HL-60/S4 treated with phorbol 12-myristate 13-acetate at 8.2 ng/mL for 4 days and 3 days (cell line): ENCODE measurements around the gene LDAH.

ENCODE experiments used
- in situ Hi-C: fragments of 300-500 bp; cut with MboI; formaldehyde crosslinking; loops from 2 replicates; pipeline ENCODE4 v1.15.0; 2022; ENCODE audit warnings: low sequenced_read_pairs

Gene LDAH

GRCh38 chr2:20657522-20658235 is 165.2 kb downstream of the LDAH start:
- in situ Hi-C loops = no loop called here

GRCh38 chr2:20656561-20656960 is 166.3 kb downstream of the LDAH start:
- in situ Hi-C loops = no loop called here

DNA sequence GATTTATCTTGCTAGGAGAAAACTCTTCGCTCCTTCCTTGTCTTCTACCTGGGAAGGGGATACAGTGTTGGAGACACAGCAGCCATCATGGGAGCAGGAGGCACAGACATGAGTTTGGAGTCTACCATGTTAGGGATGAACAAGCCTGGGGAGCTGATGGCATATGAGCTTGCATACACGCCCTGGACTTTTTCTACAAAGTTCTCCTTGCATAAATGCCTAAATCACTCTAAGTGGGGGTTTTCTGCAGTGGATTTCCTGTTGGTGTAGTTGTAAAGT is 168.4 kb downstream of the LDAH start:
- in situ Hi-C loops = no loop called here

DNA sequence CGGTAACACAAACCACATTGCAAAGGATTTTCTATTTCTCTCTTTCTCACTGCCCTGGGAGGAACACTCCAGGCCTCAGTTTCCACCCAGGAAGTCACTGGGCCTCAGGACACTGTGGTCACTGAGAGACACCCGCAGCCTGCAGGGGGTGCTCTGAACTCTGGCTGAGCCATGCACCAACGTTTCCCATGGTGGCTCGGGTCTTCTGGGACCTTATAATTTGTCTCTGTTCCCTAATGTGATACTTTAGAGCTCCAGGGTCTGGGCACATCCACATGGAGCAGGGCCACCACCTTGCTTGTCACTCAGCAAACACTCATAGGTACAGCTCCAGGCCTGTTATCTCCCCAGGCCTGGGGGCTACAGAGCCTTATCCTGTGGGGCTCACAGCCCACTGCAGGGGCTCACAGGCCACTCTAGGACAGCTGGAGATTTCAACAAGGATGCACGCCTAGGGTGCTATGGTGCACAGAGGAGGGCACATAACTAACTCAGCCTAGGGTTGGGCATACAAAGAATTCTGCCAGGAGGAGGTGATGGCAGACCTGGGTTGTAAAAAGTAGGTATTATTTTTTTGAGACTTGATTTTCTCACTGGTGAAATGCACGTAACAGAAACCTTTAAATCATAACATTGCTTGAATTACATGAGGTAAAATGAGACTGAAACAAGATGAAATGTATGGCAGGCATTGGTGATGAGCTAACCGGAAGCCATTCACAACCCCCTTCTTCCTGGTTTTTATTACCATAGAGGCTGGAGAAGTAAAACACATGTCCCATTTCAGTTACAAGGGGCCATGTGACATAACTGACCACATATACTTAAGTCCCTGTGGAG is 169.0 kb downstream of the LDAH start:
- in situ Hi-C loops = no loop called here

DNA sequence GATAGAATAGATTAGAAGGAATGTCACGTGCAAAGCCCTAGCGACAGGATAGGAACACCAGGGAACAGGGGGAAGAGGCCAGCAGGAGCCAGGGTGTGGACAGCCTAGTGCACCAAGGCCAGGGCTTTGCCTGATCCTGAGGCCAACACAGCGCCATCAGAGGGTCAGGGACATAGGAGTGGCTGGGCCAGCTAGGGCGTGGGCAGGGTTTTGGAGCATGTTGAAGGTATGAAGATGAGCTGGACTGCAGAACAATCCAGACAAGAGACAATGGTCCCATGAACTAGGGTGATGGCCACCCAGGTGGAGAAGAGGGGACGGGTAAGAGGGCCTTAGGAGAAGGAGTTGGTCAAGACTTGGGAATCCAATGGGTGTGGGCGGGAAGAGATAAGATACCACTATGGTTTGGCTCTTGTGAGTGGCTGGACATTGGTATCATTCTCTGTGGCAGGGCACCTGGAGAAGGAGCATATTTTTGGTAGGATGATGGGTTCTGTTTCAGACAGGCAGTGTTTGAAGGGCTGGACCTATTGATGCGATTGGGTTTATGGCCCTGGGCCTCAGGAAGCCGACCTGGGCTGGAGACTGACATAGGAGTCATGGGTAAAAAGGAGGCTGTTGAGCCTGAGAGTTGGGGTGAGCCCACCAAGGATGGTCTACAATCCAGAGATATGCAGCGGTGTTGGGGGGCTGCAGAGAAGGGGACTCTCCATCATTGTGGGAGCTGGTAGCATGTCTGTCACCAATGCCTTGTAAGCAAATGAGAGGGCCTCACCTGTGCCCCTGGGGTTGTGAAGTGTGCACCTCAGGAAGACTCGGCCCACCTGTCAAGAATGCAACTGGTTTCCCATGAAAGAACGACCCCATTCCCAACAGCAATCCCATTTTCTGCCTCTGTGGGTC is 170.0 kb downstream of the LDAH start:
- in situ Hi-C loops = no loop called here

DNA sequence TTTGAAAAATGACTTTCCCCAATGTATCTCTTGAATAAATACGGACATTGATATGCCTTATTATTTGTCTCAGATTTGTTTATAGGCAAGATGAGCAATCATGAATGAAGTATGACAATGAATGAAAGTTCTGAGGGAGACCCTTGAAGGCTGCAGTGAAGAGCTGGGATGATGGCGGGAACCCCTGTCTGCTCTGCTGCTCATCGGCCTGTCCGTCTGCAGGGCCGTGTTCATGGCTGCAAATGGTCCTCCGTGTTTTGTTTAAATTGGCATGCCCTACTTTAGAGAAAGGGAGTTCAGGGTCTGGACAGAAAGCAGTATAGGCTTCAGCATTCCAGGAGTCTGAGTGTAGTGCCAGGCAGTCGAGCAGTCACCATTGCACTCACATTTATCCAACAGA is 170.8 kb downstream of the LDAH start:
- in situ Hi-C loops = no loop called here

DNA sequence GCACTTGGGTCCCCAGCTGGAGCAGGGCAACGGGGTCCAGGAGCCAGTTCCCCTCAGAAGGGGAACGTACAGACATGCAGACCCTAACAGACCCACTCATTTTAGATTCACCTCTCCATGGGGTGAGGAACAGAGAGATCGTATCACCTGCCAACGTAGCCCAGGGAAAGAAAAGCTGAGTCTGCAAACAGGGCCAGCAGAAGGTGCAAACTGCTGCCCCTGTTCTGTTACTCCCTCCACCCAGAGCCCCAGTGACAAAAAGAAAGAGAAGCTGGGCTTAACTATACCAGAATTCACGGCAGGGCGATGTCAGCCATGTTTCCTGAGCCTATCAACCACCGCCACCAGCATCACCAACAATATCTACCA is 171.2 kb downstream of the LDAH start:
- in situ Hi-C loops = no loop called here

DNA sequence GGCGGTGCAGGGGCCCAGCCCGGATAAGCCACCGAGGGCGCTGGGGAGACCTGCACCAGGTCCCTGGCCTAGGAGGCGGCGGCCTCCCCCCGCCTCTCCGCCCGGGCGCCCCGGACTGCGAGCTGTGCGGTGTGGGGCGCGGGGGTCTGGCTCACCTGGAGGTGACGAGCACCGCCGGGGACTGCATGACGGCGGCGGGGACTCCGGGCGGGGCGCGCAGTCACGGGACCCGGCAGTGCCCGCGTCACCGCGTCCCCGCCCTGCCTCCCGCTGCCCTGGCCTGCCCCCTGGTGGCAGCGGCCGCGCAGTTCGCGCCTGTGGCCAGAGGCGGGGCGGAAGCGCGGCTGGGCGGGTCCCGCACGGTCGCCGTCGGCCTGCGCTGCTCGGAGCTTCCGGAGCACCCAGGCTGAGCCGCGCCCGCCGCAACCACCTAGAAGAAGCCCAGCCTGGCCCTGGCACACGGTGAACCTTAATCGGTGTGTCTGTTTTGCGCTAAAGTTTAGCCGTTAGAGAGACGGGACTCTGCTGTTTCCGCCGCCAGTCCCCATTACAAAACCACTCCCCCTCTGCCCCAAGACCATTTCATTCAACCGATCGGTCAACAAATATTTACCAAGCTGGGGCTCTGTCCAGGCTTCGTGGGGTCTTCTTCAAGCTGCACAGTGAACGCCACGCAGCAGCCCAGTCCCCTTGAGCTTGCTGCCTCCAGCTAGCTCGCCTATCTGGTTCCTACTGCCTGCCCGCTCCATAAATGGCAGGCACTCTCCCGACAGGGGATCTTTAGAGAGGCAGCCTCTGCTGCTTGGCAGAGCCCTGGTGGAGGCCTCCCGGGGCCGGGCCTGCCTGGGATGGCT is 171.8 kb downstream of the LDAH start, which contains the start of gene HS1BP3:
TSS of gene HS1BP3 (minus strand) at position 222 of the 854 bp plus-strand sequence. CDS start at position 187, 35 bp downstream.
- in situ Hi-C loops = no loop called here

DNA sequence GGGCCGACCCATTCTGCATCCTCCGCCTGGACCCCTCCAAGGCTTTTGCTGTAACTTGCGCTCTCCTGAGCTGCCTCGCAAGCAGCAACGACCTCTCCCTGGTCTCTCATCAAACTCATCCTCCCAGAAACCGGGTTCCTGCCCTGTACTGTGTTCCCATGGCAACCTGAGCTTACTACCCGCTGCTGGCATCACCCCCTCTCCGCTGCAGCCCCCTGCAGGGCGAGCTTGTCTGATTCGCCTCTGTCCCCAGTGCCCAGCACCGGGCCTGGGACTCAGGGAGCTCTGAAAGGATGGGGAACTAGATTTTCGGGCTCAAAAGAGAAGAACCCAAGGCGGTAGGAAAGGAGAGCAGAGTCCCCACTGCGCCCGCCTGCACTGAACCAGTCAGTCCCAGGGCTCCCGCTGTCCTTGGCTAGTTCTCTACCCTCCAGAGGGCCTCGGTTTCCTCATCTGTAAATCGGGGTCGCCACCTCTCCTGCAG is 172.5 kb downstream of the LDAH start:
- in situ Hi-C loops = no loop called here

DNA sequence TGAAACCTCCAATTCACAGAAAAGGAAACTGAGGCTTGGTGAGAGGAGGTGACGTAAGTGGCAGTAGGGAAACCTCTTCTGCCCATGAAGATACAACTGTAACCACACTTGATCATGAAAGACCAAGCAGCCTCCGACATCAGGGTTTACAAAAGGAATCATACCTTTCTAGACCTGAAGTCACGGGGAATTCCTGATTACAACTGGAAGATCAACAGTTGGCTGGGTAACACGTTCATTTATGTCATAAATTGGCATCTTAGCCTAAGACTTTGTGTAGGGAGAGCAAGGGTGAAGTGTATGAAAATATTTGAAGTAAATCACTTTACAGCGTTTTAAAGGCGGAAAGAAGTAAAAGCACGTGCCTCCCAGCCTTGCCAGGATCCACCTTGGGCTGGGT is 172.9 kb downstream of the LDAH start:
- in situ Hi-C loops = no loop called here

GRCh38 chr2:20649576-20649975 is 173.3 kb downstream of the LDAH start:
- in situ Hi-C loops = no loop called here

DNA sequence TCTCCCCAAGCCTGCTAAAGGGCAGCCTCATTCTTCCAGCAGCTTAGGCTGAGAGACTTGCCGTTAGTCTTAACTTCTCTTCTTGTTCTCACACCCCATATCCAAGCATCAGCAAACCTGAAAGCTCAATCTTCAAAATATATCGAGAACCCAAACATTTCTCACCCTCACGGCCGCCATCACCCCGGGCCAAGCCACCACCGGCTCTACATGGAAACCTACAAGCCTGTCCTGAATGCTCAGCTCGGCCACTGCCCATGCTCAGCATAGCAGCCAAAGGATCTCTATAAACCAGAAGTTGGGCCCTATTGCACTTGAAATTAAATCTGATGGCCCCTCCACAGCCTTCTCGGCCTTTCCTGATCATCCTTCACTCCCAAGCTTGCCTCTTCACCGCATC is 174.1 kb downstream of the LDAH start:
- in situ Hi-C loops = no loop called here

DNA sequence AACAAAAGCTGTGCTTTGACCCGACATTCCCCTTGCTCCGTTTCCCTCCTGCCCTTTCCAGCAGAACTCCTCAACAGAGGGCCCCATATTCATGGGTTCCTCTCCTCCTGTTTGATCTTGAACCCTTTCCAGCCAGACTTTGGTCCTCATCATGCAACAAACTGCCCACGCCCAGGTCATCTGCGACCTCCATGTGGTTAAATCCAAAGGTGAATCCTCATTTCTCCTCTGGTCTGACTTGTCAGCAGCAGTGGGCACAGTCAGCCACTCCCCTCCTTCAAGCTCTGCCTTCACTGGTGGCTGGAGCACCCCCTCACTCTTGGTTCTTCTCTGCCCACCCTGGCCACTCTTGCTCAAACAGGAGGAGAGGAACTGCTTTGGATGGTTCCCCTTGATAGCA is 174.7 kb downstream of the LDAH start:
- in situ Hi-C loops = no loop called here

DNA sequence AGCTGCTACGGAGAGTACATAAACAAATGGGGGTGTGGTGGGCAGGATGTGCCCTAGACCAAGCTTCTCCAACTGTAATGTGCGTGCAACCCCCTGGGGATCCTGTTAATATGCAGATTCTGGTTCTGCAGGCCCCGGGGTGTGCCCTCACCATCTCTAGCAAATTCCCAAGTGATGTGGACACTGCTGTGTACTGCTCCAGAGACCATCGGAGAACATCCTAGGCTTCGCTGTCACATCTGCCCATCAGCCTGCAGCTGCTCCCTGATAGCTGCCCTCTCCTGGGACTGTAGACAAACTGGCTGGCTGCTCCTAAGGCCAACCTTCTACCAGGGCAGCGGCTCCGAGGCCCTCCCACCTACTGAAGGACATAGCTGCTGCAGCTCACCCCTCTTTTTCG is 175.2 kb downstream of the LDAH start:
- in situ Hi-C loops = no loop called here

GRCh38 chr2:20647211-20647610 is 175.7 kb downstream of the LDAH start:
- in situ Hi-C loops = no loop called here

- in situ Hi-C loops = no loop called here
Observed at GRCh38 chr2:20646446-20646845, 176.5 kb downstream of the LDAH start.

DNA sequence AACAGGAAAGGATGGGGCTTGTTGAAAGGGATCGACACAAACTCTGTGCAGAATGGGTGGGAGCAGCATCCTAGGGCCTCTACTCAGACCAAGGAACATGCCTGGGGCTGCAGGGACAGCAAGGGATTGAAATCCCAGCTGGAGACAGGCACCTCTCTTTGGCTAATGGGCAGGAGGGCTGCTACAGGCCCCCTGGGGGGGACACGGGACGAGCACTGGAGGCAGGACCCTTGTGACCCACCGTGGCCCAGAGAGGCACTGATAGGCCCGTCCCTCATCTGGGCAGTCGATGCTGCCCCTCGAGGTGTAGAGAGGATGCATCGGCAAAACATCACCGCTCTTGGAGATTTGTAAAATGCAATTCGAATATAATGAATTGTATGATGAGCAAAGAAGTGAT is 177.1 kb downstream of the LDAH start:
- in situ Hi-C loops = no loop called here

DNA sequence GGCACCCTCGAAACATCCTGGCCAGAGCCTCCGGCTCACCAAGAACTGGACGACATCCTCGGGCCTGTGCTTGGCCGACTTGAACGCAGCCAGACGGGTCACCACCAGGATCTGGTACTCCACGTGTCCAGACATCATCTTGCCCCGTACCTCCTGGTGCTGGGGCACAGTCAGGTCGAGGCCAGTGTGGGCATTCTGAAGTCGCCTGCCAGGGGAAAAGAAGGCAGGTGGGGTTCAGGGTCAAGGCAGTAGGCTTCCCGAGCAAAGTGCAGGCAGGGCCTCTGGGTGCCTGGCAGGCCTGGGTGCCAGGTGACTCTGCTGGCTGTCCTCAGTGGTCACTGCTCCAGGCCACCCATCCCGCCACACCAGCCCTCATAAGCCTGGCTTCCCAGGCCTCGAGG is 177.6 kb downstream of the LDAH start:
- in situ Hi-C loops = no loop called here

- in situ Hi-C loops = loop anchor here (5.0 kb wide), 1 partner anchor 237 kb away; no protein-coding TSS in a partner anchor
Observed at GRCh38 chr2:20643826-20644225, 179.1 kb downstream of the LDAH start.

GRCh38 chr2:20643060-20643459 is 179.8 kb downstream of the LDAH start:
- in situ Hi-C loops = loop anchor here (5.0 kb wide), 1 partner anchor 236 kb away; no protein-coding TSS in a partner anchor
